HG03432 (cell line): Measurements from ENCODE around the gene SLC28A1.

Experiments
- ATAC-seq: cut with Tn5 transposase; IDR thresholded peaks from one replicate; pipeline ENCODE4 v1.9.1; 2021; ENCODE audit warnings: mild to moderate bottlenecking, moderate library complexity; ENCODE audit not compliant: unreplicated experiment

Gene SLC28A1

GRCh38 chr15:84883466-84883865, 996 bp upstream of the SLC28A1 start:
- no peak for ATAC-seq

- ATAC-seq, result no peak
These were observed 1.3 kb downstream of the SLC28A1 start for GRCh38 chr15:84885801-84886200.

- ATAC-seq, result no peak
These were observed 1.9 kb downstream of the SLC28A1 start for GRCh38 chr15:84886211-84886983.

GRCh38 chr15:84886984-84887299, 2.5 kb downstream of the SLC28A1 start:
- ATAC-seq, result no peak

- no peak for ATAC-seq
These were observed 3.5 kb downstream of the SLC28A1 start for GRCh38 chr15:84887938-84888337.

- no peak for ATAC-seq
These were observed 4.2 kb downstream of the SLC28A1 start for GRCh38 chr15:84888639-84889038.

- ATAC-seq, result no peak
These were observed 5.0 kb downstream of the SLC28A1 start for GRCh38 chr15:84889313-84889990.

GRCh38 chr15:84889991-84890669, 5.7 kb downstream of the SLC28A1 start:
- no peak for ATAC-seq

GRCh38 chr15:84890670-84891162, 6.3 kb downstream of the SLC28A1 start:
- ATAC-seq, result no peak

- ATAC-seq, result no peak
These were observed 6.9 kb downstream of the SLC28A1 start for GRCh38 chr15:84891339-84891738.

GRCh38 chr15:84892786-84893307, 8.4 kb downstream of the SLC28A1 start:
- no peak for ATAC-seq

GRCh38 chr15:84893607-84894006, 9.1 kb downstream of the SLC28A1 start:
- no peak for ATAC-seq

GRCh38 chr15:84894736-84895425, 10.4 kb downstream of the SLC28A1 start:
- ATAC-seq, result no peak

GRCh38 chr15:84898761-84899160, 14.3 kb downstream of the SLC28A1 start:
- ATAC-seq, result no peak

GRCh38 chr15:84899750-84900149, 15.3 kb downstream of the SLC28A1 start:
- ATAC-seq, result no peak

GRCh38 chr15:84901540-84901939, 17.1 kb downstream of the SLC28A1 start:
- ATAC-seq, result no peak

- no peak for ATAC-seq
These were observed 19.3 kb downstream of the SLC28A1 start for GRCh38 chr15:84903751-84904150.

GRCh38 chr15:84904419-84904818, 20.0 kb downstream of the SLC28A1 start:
- ATAC-seq, result no peak

- no peak for ATAC-seq
These were observed 20.8 kb downstream of the SLC28A1 start for GRCh38 chr15:84905016-84905916.

- no peak for ATAC-seq
These were observed 23.3 kb downstream of the SLC28A1 start for GRCh38 chr15:84907731-84908130.
